Neural progenitor cell (in vitro differentiated cells): ENCODE results near the gene ARF3. TPM values are rescaled to one million over a fixed set of nuclear protein-coding genes. Genes with fewer than 3 reads are reported as not detected.

ENCODE experiments used
- DNase-seq: peaks from one replicate; pipeline ENCODE4 v3.0.0-alpha.2; 2016; ENCODE audit warnings: low spot score
- H2AFZ ChIP-seq: fragments of 200-600 bp; sonication (generic); replicated peaks from 2 replicates; pipeline ENCODE4 v1.6.1; 2016; ENCODE audit warnings: antibody characterized with exemption
- H3F3A ChIP-seq: fragments of 200-600 bp; sonication (generic); 2 replicates; pipeline ENCODE4 v1.6.1; 2016; ENCODE audit warnings: antibody characterized with exemption, low read depth
- H3K27ac ChIP-seq: fragments of 200-600 bp; sonication (generic); 2 replicates; pipeline ENCODE4 v1.5.1; 2016; ENCODE audit warnings: mild to moderate bottlenecking
- H3K27me3 ChIP-seq: fragments of 200-600 bp; sonication (generic); 2 replicates; pipeline ENCODE4 v1.6.1; 2016; ENCODE audit warnings: mild to moderate bottlenecking, moderate library complexity
- H3K36me3 ChIP-seq: fragments of 200-600 bp; sonication (generic); 2 replicates; pipeline ENCODE4 v1.5.1; 2016
- H3K4me1 ChIP-seq: fragments of 200-600 bp; sonication (generic); 2 replicates; pipeline ENCODE4 v1.6.1; 2016; ENCODE audit warnings: mixed run types
- H3K4me2 ChIP-seq: fragments of 200-600 bp; sonication (generic); 2 replicates; pipeline ENCODE4 v1.6.1; 2016
- H3K4me3 ChIP-seq: fragments of 200-600 bp; sonication (generic); 2 replicates; pipeline ENCODE4 v1.5.1; 2016
- H3K79me2 ChIP-seq: fragments of 200-600 bp; sonication (generic); 2 replicates; pipeline ENCODE4 v1.6.1; 2016; ENCODE audit warnings: low read depth
- H3K9ac ChIP-seq: fragments of 200-600 bp; sonication (generic); 2 replicates; pipeline ENCODE4 v1.6.1; 2016
- H3K9me3 ChIP-seq: fragments of 200-600 bp; sonication (generic); 2 replicates; pipeline ENCODE4 v1.5.1; 2016; ENCODE audit warnings: low read depth
- H4K20me1 ChIP-seq: fragments of 200-600 bp; sonication (generic); 2 replicates; pipeline ENCODE4 v1.6.1; 2016; ENCODE audit warnings: low read depth
- H3K27ac Mint-ChIP-seq: 3 replicates; pipeline ENCODE4 v1.8.0; 2021; ENCODE audit warnings: mixed read lengths
- H3K27me3 Mint-ChIP-seq: 2 replicates; pipeline ENCODE4 v1.8.0; 2022; ENCODE audit warnings: low read depth, mild to moderate bottlenecking, inconsistent platforms, moderate library complexity, mixed read lengths; ENCODE audit not compliant: insufficient read depth
- H3K36me3 Mint-ChIP-seq: 3 replicates; pipeline ENCODE4 v1.8.0; 2021; ENCODE audit warnings: mixed read lengths
- H3K4me1 Mint-ChIP-seq: 3 replicates; pipeline ENCODE4 v1.8.0; 2021; ENCODE audit warnings: mixed read lengths
- H3K4me3 Mint-ChIP-seq: 3 replicates; pipeline ENCODE4 v1.8.0; 2021; ENCODE audit warnings: mild to moderate bottlenecking, moderate library complexity, mixed read lengths
- H3K9me3 Mint-ChIP-seq: 3 replicates; pipeline ENCODE4 v1.8.0; 2020; ENCODE audit warnings: mixed read lengths
- CTCF ChIP-seq: fragments of 200-600 bp; sonication (generic); IDR thresholded peaks from 2 replicates; pipeline ENCODE4 v1.5.1; 2017; ENCODE audit warnings: antibody characterized with exemption, mild to moderate bottlenecking
- EZH2 ChIP-seq: fragments of 200-600 bp; sonication (generic); IDR thresholded peaks from 2 replicates; pipeline ENCODE4 v1.6.1; 2017; ENCODE audit warnings: antibody characterized with exemption, mild to moderate bottlenecking, moderate library complexity
- EZH2phosphoT487 ChIP-seq: fragments of 200-600 bp; sonication (generic); IDR thresholded peaks from 2 replicates; pipeline ENCODE4 v1.6.1; 2017; ENCODE audit warnings: antibody characterized with exemption
- total RNA-seq: library from RNA; depleted of rRNA; stranded (reverse); fragments of >200 nt; gene quantifications from 2 replicates; pipeline ENCODE4 v1.2.3, GENCODE V29; 2015; ENCODE audit warnings: low replicate concordance

ARF3 gene
- total RNA-seq, 1 donor from 2014 or later = 84.1 TPM

GRCh38 chr12:48940181-48940580 is 17.1 kb downstream of the ARF3 start:
- no peak overlapping the region for H3K27ac ChIP-seq
- H3K4me1 Mint-ChIP-seq = no peaks in the 10 kb centered on the region
- no peak overlapping the region for H3K4me3 ChIP-seq
- TF ChIP-seq EZH2phosphoT487 = no peak
- TF ChIP-seq CTCF = no peak
- no peak for TF ChIP-seq EZH2
- H3K79me2 ChIP-seq = peaks cover 52% of the 10 kb centered on the region
- H3K27me3 ChIP-seq = no peaks in the 10 kb centered on the region
- no peaks in the 10 kb centered on the region for H3K36me3 ChIP-seq
- no peak overlapping the region for H3K4me3 Mint-ChIP-seq
- H3K9me3 Mint-ChIP-seq = no peaks in the 10 kb centered on the region
- H3K27ac Mint-ChIP-seq = no peak overlapping the region
- H3K9me3 ChIP-seq = no peaks in the 10 kb centered on the region
- DNase-seq = no peak
- no peaks in the 10 kb centered on the region for H3K4me1 ChIP-seq
- no peaks in the 10 kb centered on the region for H3K27me3 Mint-ChIP-seq
- no peak overlapping the region for H3K9ac ChIP-seq
- no peak overlapping the region for H3K4me2 ChIP-seq
- H2AFZ ChIP-seq = no peak overlapping the region
- peaks cover 18% of the 10 kb centered on the region for H3K36me3 Mint-ChIP-seq
- peaks cover 17% of the 10 kb centered on the region for H3F3A ChIP-seq
- H4K20me1 ChIP-seq = peaks cover 86% of the 10 kb centered on the region

GRCh38 chr12:48938805-48939204 is 18.5 kb downstream of the ARF3 start:
- Mint-ChIP-seq H3K27me3 (no peaks in the 10 kb centered on the region), H3K27ac (no peak overlapping the region), H3K9me3 (no peaks in the 10 kb centered on the region), H3K4me1 (no peaks in the 10 kb centered on the region), H3K4me3 (no peak overlapping the region), H3K36me3 (peaks cover 21% of the 10 kb centered on the region)
- H3K4me2 ChIP-seq = no peak overlapping the region
- no peak overlapping the region for H3K9ac ChIP-seq
- H3K36me3 ChIP-seq = no peaks in the 10 kb centered on the region
- no peak for TF ChIP-seq EZH2phosphoT487
- TF ChIP-seq EZH2 = no peak
- no peak for TF ChIP-seq CTCF
- no peaks in the 10 kb centered on the region for H3K9me3 ChIP-seq
- H3K79me2 ChIP-seq = peaks cover 39% of the 10 kb centered on the region
- H3F3A ChIP-seq = peaks cover 17% of the 10 kb centered on the region
- DNase-seq = no peak
- no peak overlapping the region for H3K4me3 ChIP-seq
- H3K27me3 ChIP-seq = no peaks in the 10 kb centered on the region
- H3K4me1 ChIP-seq = no peaks in the 10 kb centered on the region
- H3K27ac ChIP-seq = no peak overlapping the region
- no peak overlapping the region for H2AFZ ChIP-seq
- H4K20me1 ChIP-seq = peaks cover 85% of the 10 kb centered on the region

GRCh38 chr12:48937170-48937569 is 20.1 kb downstream of the ARF3 start:
- Histone ChIP-seq H3K4me1 (no peaks in the 10 kb centered on the region), H3K36me3 (no peaks in the 10 kb centered on the region), H2AFZ (no peak overlapping the region), H4K20me1 (peaks cover 69% of the 10 kb centered on the region), H3K27me3 (no peaks in the 10 kb centered on the region), H3K79me2 (peaks cover 23% of the 10 kb centered on the region), H3K4me3 (no peak overlapping the region), H3K9ac (no peak overlapping the region), H3K27ac (no peak overlapping the region), H3F3A (peaks cover 17% of the 10 kb centered on the region), H3K4me2 (no peak overlapping the region), H3K9me3 (no peaks in the 10 kb centered on the region)
- Mint-ChIP-seq H3K4me1 (no peaks in the 10 kb centered on the region), H3K9me3 (no peaks in the 10 kb centered on the region), H3K27ac (no peak overlapping the region), H3K4me3 (no peak overlapping the region), H3K36me3 (peaks cover 32% of the 10 kb centered on the region), H3K27me3 (no peaks in the 10 kb centered on the region)
- no peak for TF ChIP-seq EZH2
- no peak for TF ChIP-seq EZH2phosphoT487
- peak; percentile 36 for TF ChIP-seq CTCF
- peak; percentile 46 for DNase-seq
